Sigmoid colon (tissue), 4 donors: Measurements from ENCODE around the gene OAS2.

Source experiments
- CTCF ChIP-seq, 4 experiments: fragments of 450-650 bp in 3 of 4; fragments of 200-600 bp in 1 of 4; IDR thresholded peaks; one replicate each; pipeline ENCODE4 v1.5.1; 2016 to 2019; ENCODE audit warnings: antibody characterized with exemption in 4 of 4, mild to moderate bottlenecking in 3 of 4, moderate library complexity in 2 of 4
- EP300 ChIP-seq, 4 donors: sonication (generic); formaldehyde crosslinking; IDR thresholded peaks; one replicate each; pipeline ENCODE4 v1.6.1; 2017; ENCODE audit warnings: antibody characterized with exemption in 4 of 4
- POLR2AphosphoS5 ChIP-seq, 4 donors: sonication (generic); formaldehyde crosslinking; IDR thresholded peaks; one replicate each; pipeline ENCODE4 v1.6.1; 2017; ENCODE audit warnings: antibody characterized with exemption in 4 of 4

GRCh38 chr12:112973011-112973735 lies 5.1 kb upstream of the OAS2 start:
- TF ChIP-seq POLR2AphosphoS5 (IDR thresholded peaks at IDR 0.05), result no peak
- no peak for TF ChIP-seq CTCF (IDR thresholded peaks at IDR 0.05)
- no peak for TF ChIP-seq EP300 (IDR thresholded peaks at IDR 0.05)
